ENCODE data around the gene BICDL1.
A peak's percentile ranks its signal among the peaks of the same experiment; 100 is the strongest.

Gene BICDL1

DNA sequence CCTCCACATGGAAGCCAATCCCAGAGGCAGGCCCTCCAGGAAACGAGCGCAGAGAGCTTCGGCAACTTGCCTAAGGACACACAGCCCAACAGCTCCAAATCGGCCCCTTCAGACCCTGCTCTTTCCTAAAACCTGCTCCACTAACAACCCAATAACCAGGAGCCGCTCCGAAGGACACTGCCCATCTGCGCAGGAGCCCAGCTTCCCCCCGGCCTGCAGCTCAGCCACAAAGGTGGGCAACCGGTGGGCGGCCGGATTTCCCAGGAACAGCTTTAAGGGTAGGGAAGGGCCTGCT is 114.0 kb downstream of the BICDL1 start:
- no peak for DNase-seq

GRCh38 chr12:120103371-120103770 is 114.3 kb downstream of the BICDL1 start:
- DNase-seq = no peak

DNA sequence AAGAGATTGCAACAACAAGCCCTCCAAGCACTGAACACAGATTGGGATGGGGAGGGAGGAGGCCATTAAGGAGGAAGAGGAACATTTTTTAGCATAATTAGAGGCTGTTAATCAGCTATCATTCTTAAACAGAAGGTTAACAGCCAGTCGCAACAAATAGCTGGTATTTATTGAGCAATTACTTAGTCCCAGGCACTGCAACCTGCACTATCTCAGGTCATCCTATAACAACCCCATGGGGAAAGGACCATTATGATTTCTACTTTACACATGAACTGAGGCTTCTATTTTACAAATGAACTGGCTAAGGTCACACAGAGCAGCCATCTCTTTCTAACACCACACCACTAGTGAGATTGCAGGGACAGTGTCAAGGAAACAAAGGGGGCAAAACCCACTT is 117.1 kb downstream of the BICDL1 start:
- DNase-seq = no peak

DNA sequence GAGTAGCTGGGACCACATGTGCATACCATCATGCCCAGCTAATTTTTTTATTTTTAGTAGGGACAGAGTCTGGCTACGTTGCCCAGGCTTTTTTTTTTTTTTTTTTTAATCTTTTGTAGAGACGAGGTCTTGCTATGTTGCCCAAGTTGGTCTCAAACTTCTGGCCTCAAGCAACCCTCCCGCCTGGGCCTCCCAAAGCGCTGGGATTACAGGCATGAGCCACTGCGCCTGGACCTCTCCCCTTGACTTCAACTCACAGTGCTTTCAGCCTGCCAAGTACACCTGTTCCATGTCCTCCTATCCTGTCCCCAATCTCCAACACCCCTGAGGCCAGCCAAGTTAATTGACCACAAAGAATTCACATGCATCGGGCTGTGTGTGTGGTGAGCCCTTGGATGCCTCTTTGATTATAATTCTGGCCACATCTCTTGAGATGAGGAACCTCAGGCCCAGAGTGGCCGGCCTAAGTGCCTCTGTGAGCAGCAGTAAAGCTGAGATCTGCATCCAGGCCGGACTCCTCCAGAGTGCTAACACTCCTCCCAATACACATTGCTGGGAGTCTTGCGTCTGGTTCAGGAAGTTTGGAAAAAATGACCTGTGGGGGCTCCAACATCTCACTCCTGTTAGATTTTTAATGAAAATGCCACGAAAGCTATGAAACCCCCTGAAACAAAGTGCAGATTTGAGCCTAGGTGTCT is 120.7 kb downstream of the BICDL1 start:
- DNase-seq = no peak

GRCh38 chr12:120110550-120111501 is 121.8 kb downstream of the BICDL1 start:
- no peak for DNase-seq

GRCh38 chr12:120115066-120115465 is 126.0 kb downstream of the BICDL1 start:
- no peak for DNase-seq

GRCh38 chr12:120115692-120116440 is 126.8 kb downstream of the BICDL1 start:
- DNase-seq = no peak

DNA sequence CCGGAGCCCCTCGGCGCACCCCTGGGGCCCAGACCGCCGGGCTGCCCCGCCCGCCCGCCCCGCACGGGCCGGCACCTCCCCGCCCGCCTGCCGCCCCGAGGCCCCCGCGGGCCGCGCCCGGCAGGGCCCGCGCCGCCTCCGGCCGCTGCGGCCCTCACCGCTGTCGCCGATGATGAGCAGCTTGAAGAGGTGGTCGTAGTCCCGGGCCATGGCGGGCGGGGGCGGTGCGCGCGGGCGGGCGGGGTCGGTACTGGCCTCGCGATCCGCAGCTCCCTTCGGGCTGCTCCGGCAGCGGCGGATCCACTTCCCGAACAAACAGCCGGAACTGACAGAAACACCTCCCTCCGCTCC is 127.4 kb downstream of the BICDL1 start, which contains the start of gene RAB35:
TSS of gene RAB35 (minus strand) at position 313 of the 351 bp plus-strand sequence. CDS start at position 210, 103 bp downstream.
- DNase-seq = no peak

DNA sequence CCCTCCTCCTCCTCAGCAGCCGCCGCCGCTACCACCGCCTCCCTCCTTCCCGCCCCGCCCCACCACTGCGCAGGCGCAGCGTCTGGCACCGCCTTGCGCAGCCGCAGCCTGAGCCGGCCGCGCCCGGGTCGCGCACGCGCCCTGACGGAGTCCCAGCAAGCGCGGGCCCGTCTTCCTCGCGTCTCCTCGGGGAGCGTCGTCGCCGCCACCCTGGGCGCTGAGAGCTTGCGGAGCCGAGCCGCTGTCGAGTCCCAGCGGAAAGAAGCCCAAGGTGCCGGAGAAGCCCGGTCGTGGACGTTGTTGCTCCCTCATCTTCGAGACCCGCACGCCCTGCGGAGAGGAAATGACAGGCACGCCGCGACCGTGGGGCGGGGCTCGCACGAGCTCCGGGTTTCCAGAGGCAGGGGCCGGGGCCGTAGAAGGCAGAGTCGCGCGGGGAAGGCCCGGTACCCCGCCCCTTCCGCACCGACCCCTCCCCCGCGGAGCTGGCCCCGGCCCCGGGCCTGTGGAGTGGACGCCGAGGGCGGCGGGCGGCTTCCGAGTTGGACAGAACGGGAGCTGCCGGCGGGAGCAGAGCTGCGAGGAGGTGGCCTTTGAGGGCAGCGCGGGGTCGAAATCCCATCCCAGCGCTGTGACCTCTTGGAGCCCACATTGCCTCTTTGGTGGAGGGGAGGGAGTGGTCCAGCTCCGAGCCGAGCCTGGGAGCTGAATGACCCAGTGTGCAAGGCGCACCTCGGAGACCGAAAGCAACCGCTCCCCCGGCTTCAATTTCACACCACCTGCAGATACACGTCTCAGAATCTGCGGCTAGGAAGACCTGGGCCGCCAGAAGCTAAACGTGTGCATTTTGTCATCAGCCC is 128.0 kb downstream of the BICDL1 start:
- DNase-seq = peak; percentile 76

DNA sequence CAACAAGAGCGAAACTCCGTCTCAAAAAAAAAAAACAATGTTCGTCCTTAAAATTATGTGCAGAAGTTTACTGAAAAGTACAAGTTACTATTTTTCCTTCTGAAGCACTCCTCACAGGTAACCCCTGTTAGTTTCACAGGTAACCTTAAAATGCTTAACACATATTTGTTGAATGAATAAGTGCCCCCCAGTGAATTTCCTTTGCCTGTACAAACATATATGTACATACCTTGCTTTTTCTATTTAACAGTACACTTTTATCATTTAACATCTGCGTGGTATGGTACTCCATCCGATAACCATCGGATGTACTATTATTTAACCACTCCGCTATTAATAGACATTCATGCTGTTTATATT is 128.9 kb downstream of the BICDL1 start:
- DNase-seq = no peak

GRCh38 chr12:120118321-120119061 is 129.5 kb downstream of the BICDL1 start:
- no peak for DNase-seq

- DNase-seq = peak; percentile 38
Observed at GRCh38 chr12:120119271-120119973, 130.4 kb downstream of the BICDL1 start.

DNA sequence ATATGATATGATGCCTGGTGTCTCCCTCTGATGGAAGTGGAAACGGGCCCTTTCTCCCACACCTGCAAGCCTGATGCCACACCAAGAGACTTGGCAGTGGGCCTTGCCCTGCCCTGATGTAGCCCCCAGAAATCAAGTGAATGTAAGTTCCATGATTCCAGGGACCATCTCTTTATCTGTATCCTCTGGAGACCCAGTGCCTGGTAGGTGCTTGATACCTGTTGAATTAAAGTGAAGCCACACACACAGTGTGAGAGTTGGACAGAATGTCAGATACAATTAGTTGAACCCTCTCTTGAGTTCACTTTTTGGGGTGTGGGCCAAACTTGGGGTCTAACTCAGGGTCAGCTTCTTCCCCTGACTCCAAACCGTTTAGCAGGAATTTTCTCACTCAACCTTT is 132.3 kb downstream of the BICDL1 start:
- DNase-seq = no peak

GRCh38 chr12:120121766-120122293 is 132.8 kb downstream of the BICDL1 start:
- DNase-seq = no peak

DNA sequence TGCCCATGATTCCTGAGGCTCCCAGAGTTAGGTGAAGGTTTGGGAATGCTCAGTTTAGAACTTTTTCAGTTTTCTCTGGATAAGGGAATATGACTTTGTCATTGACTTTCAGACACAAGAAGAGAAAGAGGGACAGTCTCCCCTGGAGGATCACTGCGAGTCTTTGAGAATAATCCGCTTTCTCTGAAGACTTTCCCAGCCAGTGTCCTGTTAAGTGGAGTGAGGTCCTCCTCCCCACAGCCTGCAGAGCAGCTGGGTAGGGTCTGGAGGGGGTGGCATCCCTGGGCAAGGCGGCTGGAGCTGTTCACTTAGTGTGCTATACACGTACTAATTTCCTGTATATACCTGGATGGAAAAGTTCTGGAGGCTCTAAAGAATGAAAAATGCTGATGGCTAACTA is 136.0 kb downstream of the BICDL1 start:
- DNase-seq = no peak

DNA sequence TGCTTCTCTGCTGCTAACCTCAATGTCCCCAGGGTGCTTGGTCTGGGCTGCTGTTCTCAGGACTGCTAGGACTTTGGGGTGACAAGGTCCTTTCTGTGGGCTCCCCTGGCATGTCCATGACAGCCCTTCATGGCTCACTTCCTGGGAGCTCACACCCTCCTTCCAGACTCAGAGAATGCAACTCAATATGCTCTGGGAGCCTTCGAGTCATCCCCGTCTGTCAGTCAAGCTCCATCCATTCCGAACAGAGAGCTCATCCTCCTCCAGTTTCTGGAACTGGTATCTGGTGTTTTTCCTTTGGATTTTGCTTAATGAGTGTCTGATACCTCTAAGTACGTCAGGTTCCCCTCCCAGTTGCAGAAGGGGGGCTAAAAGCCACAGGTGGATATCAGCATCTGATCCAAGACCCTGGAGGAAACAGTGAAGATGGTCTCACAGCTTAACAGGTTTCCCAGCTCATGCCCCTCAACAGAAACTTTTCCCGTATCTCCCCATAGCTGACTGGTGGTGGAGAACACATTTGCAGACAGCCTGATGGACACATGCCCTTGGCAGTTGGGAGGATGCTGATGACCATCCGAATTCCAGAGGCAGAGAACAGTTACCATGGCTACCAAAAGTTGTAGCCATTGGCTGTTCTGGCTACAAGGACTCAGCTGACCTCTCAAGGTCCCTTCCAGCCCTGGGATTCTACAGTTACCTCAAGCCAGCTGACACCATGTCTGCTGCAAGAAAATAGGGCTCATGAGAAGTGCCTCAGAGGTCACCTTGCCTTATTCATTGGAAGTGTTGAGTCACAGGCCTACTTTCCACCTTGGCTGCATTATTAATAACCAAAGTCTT is 137.0 kb downstream of the BICDL1 start:
- no peak for DNase-seq

- peak; percentile 23 for DNase-seq
Observed at GRCh38 chr12:120126635-120127005, 137.6 kb downstream of the BICDL1 start.

GRCh38 chr12:120130011-120130410 is 141.0 kb downstream of the BICDL1 start:
- no peak for DNase-seq

- DNase-seq = no peak
Observed at GRCh38 chr12:120131116-120131515, 142.1 kb downstream of the BICDL1 start.

Data from SIG-M5 (cell line).